Smooth muscle cell of the umbilical artery (primary cell): ENCODE measurements around the gene ACP2. TPM values are rescaled to one million over a fixed set of nuclear protein-coding genes. Genes with fewer than 3 reads are reported as not detected.

Source experiments
- total RNA-seq: library from RNA; depleted of rRNA; stranded (reverse); fragments of >200 nt; gene quantifications from 2 replicates; pipeline ENCODE4 v1.2.3, GENCODE V29; 2014

Gene ACP2, protein sequence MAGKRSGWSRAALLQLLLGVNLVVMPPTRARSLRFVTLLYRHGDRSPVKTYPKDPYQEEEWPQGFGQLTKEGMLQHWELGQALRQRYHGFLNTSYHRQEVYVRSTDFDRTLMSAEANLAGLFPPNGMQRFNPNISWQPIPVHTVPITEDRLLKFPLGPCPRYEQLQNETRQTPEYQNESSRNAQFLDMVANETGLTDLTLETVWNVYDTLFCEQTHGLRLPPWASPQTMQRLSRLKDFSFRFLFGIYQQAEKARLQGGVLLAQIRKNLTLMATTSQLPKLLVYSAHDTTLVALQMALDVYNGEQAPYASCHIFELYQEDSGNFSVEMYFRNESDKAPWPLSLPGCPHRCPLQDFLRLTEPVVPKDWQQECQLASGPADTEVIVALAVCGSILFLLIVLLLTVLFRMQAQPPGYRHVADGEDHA
- total RNA-seq, result 19.1 and 24.6 TPM in 2 replicates

DNA sequence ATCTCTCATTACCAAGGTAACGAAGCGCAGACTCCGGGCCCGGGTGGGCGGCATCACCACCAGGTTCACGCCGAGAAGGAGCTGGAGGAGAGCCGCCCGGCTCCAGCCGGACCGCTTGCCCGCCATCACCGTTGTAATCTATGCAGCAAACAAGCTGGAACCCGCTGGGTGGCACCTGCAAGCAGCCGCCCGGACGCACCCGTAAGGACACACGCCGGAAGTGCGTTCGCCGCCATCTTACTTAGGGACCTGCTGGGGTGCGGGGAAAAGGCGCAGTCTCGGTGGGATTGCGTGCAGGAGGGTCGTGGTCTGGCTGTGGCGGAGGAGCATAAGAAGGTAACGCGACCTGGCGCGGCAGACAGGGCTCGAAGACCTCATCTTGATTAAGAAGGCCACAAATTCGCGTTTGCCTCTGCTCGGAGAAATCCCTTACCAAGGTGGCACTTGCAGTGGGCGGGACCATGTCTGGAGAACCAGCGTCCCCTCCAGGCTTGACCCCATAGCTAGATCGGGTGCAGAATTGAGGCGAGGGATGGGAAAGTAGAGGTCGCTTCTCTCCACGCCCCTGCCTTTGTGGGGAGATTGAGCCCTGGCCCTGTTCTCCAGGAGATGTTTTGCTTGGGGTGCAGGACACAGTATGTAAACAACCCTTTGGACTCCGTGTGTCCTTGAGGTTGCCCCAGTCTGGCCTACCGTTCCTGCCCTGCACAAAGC lies at the start of gene ACP2:
Gene ACP2 (minus strand): TSS at position 151 of the 714 bp plus-strand sequence. CDS start 25 bp downstream, at position 126.

DNA sequence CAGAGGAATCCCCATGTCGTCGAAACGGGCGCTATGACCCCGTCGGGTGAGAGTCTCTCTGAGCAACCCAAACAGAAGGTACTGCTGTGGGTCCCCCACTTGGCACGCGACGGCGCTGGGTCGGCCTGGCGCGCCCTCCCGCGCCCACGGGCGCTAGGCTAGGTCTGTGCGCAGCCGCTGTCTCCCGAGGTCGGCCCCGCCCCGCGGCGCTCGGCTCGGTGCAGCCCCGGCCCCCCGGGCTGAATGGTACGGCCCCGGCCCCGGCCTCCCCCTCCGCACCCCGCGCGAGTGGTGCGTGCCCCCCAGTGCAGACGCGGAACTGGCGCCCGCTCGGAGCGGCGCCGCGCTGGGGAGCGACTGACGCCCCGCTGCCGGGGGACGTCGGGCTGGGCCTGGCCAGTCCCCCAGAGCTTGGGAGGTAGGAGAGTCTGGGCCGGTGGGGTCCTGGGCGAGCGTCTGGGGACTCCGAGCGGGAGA lies 21.3 kb upstream of the ACP2 start, which contains the start of gene MADD:
Gene MADD (plus strand): TSS at position 305 of the 477 bp plus-strand sequence.

DNA sequence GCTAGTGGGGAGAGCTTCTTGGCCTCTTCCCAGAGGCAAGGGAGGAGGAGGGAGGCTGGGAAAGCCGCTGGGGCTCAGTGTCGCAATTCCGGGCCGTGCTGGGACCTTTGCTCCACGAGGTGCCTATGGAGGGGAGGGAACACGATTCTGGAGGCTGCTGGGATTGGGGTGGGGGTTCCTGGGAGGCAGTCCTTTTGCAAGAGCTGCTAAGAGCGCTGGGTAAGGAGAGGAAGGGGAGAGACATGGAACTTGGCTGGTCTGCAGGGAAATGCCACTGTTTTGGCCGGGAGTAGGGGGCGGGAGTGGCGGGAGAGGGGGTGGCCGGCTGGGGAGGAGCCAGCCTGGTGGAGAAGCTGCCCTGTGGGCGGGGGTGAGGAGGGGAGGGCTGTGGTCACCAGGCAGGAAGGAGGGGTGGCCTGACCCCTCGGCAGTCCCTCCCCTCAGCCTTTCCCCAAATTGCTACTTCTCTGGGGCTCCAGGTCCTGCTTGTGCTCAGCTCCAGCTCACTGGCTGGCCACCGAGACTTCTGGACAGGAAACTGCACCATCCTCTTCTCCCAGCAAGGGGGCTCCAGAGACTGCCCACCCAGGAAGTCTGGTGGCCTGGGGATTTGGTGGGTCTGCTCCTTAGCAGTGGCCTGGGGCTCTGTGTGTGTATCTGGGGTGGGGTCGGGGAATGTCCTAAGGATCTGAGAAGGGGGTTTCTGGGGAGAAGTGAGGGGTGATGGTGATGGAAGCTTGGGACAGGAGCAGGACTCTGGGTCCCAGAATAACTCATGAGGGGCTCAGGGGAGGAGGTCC lies 9.1 kb upstream of the ACP2 start, which contains the start of gene NR1H3:
Gene NR1H3 (plus strand): TSS at position 480 of the 800 bp plus-strand sequence. CDS start 1,221 bp downstream, outside the sequence.

Other genes starting within 250 kb of the ACP2 start
- gene ARFGAP2, start 71.9 kb downstream of the ACP2 start, total RNA-seq, result 103 and 125 TPM in 2 replicates
- gene PACSIN3, start 62.4 kb downstream of the ACP2 start, total RNA-seq, result 13.4 and 15.7 TPM in 2 replicates
- gene DDB2, start 33.8 kb downstream of the ACP2 start, total RNA-seq, result 30.3 and 31.5 TPM in 2 replicates
- gene NR1H3, start 9.2 kb upstream of the ACP2 start, total RNA-seq, result 4.4 and 4.8 TPM in 2 replicates
- 14.3 and 21.3 TPM in 2 replicates for gene MADD, start 21.3 kb upstream of the ACP2 start, total RNA-seq
- not detected in 2 replicates for gene MYBPC3, start 103.9 kb upstream of the ACP2 start, total RNA-seq
- not detected in 2 replicates for gene SPI1, start 129.7 kb upstream of the ACP2 start, total RNA-seq
- 70.4 and 120 TPM in 2 replicates for gene SLC39A13, start 159.8 kb upstream of the ACP2 start, total RNA-seq
- gene PSMC3, start 177.6 kb upstream of the ACP2 start, total RNA-seq, result 117 and 208 TPM in 2 replicates
- gene RAPSN, start 200.3 kb upstream of the ACP2 start, total RNA-seq, result under 0.01 and 0.05 TPM in 2 replicates